LoVo (cell line): ENCODE results near the gene SYNC.
"Not testable (repeated sequence)": the region's sequence is repeated elsewhere in the genome, so short reads cannot be mapped to it uniquely, and the experiment has no call there.

Experiments used
- DNase-seq: peaks from one replicate; pipeline ENCODE4 v3.0.0-alpha.2; 2016; ENCODE audit warnings: low spot score

The SYNC gene

GRCh38 chr1:32724678-32725614 is 22.4 kb upstream of the SYNC start:
- peak; percentile 82 for DNase-seq

- DNase-seq = no peak
Measured at GRCh38 chr1:32719681-32720275, 17.2 kb upstream of the SYNC start.

- no peak for DNase-seq
Measured at GRCh38 chr1:32718527-32718926, 16.0 kb upstream of the SYNC start.

- DNase-seq = no peak
Measured at GRCh38 chr1:32718036-32718435, 15.5 kb upstream of the SYNC start.

- no peak for DNase-seq
Measured at GRCh38 chr1:32717503-32717902, 14.9 kb upstream of the SYNC start.

- DNase-seq = peak; percentile 92
Measured at GRCh38 chr1:32716312-32717148, 14.0 kb upstream of the SYNC start.

GRCh38 chr1:32715901-32716311 is 13.3 kb upstream of the SYNC start:
- DNase-seq = no peak

- no peak for DNase-seq
Measured at GRCh38 chr1:32714277-32714676, 11.7 kb upstream of the SYNC start.

- no peak for DNase-seq
Measured at GRCh38 chr1:32713081-32713480, 10.5 kb upstream of the SYNC start.

GRCh38 chr1:32711221-32711620 is 8.7 kb upstream of the SYNC start:
- not testable (repeated sequence) for DNase-seq

GRCh38 chr1:32709476-32709875 is 6.9 kb upstream of the SYNC start:
- no peak for DNase-seq

GRCh38 chr1:32709075-32709474 is 6.5 kb upstream of the SYNC start:
- DNase-seq = no peak

GRCh38 chr1:32706491-32706890 is 3.9 kb upstream of the SYNC start:
- no peak for DNase-seq

- no peak for DNase-seq
Measured at GRCh38 chr1:32705516-32705915, 2.9 kb upstream of the SYNC start.

GRCh38 chr1:32703479-32704291 is 1.1 kb upstream of the SYNC start:
- DNase-seq = no peak

- no peak for DNase-seq
Measured at GRCh38 chr1:32701951-32702598, 495 bp downstream of the SYNC start.

GRCh38 chr1:32701421-32701911 is 1.1 kb downstream of the SYNC start:
- no peak for DNase-seq

GRCh38 chr1:32696996-32697395 is 5.6 kb downstream of the SYNC start:
- not testable (repeated sequence) for DNase-seq

- DNase-seq = no peak
Measured at GRCh38 chr1:32696041-32696440, 6.5 kb downstream of the SYNC start.

- peak; percentile 34 for DNase-seq
Measured at GRCh38 chr1:32695098-32695904, 7.3 kb downstream of the SYNC start.
